Activated T-cell treated with anti-CD3 and anti-CD28 coated beads, Interleukin-2, amount 50 U/mL, for 1 hour (primary cell): ENCODE measurements around the gene TMEM175.
"Not testable (repeated sequence)": the region's sequence is repeated elsewhere in the genome, so short reads cannot be mapped to it uniquely, and the experiment has no call there.

Source experiments
- DNase-seq: peaks from one replicate; pipeline ENCODE4 v3.0.0-alpha.2; 2020

The TMEM175 gene

GRCh38 chr4:917992-918391 lies 14.3 kb upstream of the TMEM175 start:
- DNase-seq = no peak

- DNase-seq = peak; percentile 6
Observed at GRCh38 chr4:918591-918990, 13.7 kb upstream of the TMEM175 start.

GRCh38 chr4:919004-919680 lies 13.1 kb upstream of the TMEM175 start:
- peak; percentile 13 for DNase-seq

- DNase-seq = no peak
Observed at GRCh38 chr4:921830-922331, 10.4 kb upstream of the TMEM175 start.

- no peak for DNase-seq
Observed at GRCh38 chr4:924107-925096, 7.9 kb upstream of the TMEM175 start.

GRCh38 chr4:925171-925570 lies 7.1 kb upstream of the TMEM175 start:
- no peak for DNase-seq

GRCh38 chr4:925771-926500 lies 6.3 kb upstream of the TMEM175 start:
- DNase-seq = peak; percentile 13

- no peak for DNase-seq
Observed at GRCh38 chr4:926538-926937, 5.7 kb upstream of the TMEM175 start.

- not testable (repeated sequence) for DNase-seq
Observed at GRCh38 chr4:927566-927965, 4.7 kb upstream of the TMEM175 start.

GRCh38 chr4:929096-929765 lies 3.0 kb upstream of the TMEM175 start:
- DNase-seq = peak; percentile 10

- no peak for DNase-seq
Observed at GRCh38 chr4:930028-930551, 2.2 kb upstream of the TMEM175 start.

- DNase-seq = no peak
Observed at GRCh38 chr4:930827-931193, 1.4 kb upstream of the TMEM175 start.

- peak; percentile 32 for DNase-seq
Observed at GRCh38 chr4:931194-931959, 883 bp upstream of the TMEM175 start.

GRCh38 chr4:932713-933070 lies 432 bp downstream of the TMEM175 start:
- no peak for DNase-seq

- DNase-seq = not testable (repeated sequence)
Observed at GRCh38 chr4:939508-939907, 7.2 kb downstream of the TMEM175 start.

GRCh38 chr4:945274-946102 lies 13.2 kb downstream of the TMEM175 start:
- no peak for DNase-seq

GRCh38 chr4:946103-946450 lies 13.8 kb downstream of the TMEM175 start:
- no peak for DNase-seq

- DNase-seq = no peak
Observed at GRCh38 chr4:946517-947471, 14.5 kb downstream of the TMEM175 start.

GRCh38 chr4:947491-947971 lies 15.3 kb downstream of the TMEM175 start:
- no peak for DNase-seq
